K562 (cell line): ENCODE measurements around the gene NAGLU. TPM values are rescaled to one million over a fixed set of nuclear protein-coding genes. Genes with fewer than 3 reads are reported as not detected.

Source experiments
- BCL6 ChIP-seq: fragments of 250-450 bp; sonication (Bioruptor Pico); IDR thresholded peaks from 2 replicates; pipeline ENCODE4 v1.4.0; 2020
- GATAD2B ChIP-seq: fragments of 450-650 bp; IDR thresholded peaks from 2 replicates; pipeline ENCODE4 v1.6.1; 2017; ENCODE audit warnings: mild to moderate bottlenecking, borderline replicate concordance
- GTF2E2 ChIP-seq: fragments of 200-800 bp; sonication (Bioruptor generic); IDR thresholded peaks from 2 replicates; pipeline ENCODE4 v1.6.1; 2016; ENCODE audit warnings: missing genetic modification characterization, missing compliant biosample characterization
- MCM7 ChIP-seq, 2 experiments: fragments of 450-650 bp; IDR thresholded peaks; 2 replicates each; pipeline ENCODE4 v1.6.1; 2016 to 2018
- NCOA1 ChIP-seq: fragments of 450-650 bp; IDR thresholded peaks from 2 replicates; pipeline ENCODE4 v1.6.1; 2016; ENCODE audit warnings: low read depth
- PPARD ChIP-seq: fragments of 250-450 bp; sonication (Bioruptor Pico); IDR thresholded peaks from 2 replicates; pipeline ENCODE4 v1.8.0; 2022; ENCODE audit warnings: inconsistent platforms, mild to moderate bottlenecking, moderate library complexity
- RBM25 ChIP-seq: fragments of 200-400 bp; formaldehyde crosslinking; IDR thresholded peaks from 2 replicates; pipeline ENCODE4 v1.6.1; 2018; ENCODE audit warnings: low read length, low read depth, moderate library complexity; ENCODE audit not compliant: severe bottlenecking
- RBM39 ChIP-seq: fragments of 200-400 bp; formaldehyde crosslinking; optimal IDR thresholded peaks from 2 replicates; pipeline ENCODE3; 2018; ENCODE audit warnings: low read depth, low read length
- RFX5 ChIP-seq: IDR thresholded peaks from 2 replicates; pipeline ENCODE4 v1.6.1; 2011; ENCODE audit warnings: low read depth, mild to moderate bottlenecking, improper control_type of control experiment, low read length
- SIN3B ChIP-seq: fragments of 450-650 bp; IDR thresholded peaks from 2 replicates; pipeline ENCODE4 v1.6.1; 2017; ENCODE audit warnings: low read depth, mild to moderate bottlenecking, moderate library complexity
- SLC30A9 ChIP-seq: fragments of 250-450 bp; sonication (Bioruptor Pico); IDR thresholded peaks from 2 replicates; pipeline ENCODE4 v1.8.0; 2022; ENCODE audit warnings: mild to moderate bottlenecking, moderate library complexity
- SNRNP70 ChIP-seq: fragments of 200-400 bp; formaldehyde crosslinking; optimal IDR thresholded peaks from 2 replicates; pipeline ENCODE3; 2017; ENCODE audit warnings: low read depth, low read length
- STAG1 ChIP-seq: sonication (generic); formaldehyde crosslinking; IDR thresholded peaks from 2 replicates; pipeline ENCODE4 v1.5.0; 2020; ENCODE audit warnings: missing genetic modification reagents, borderline replicate concordance
- TAF1 ChIP-seq: IDR thresholded peaks from 2 replicates; pipeline ENCODE4 v1.6.1; 2011; ENCODE audit warnings: mild to moderate bottlenecking, low read length, moderate library complexity; ENCODE audit not compliant: insufficient read depth, control insufficient read depth, severe bottlenecking; ENCODE audit errors: extremely low read depth
- TBP ChIP-seq: optimal IDR thresholded peaks from 2 replicates; pipeline ENCODE3; 2011; ENCODE audit warnings: low read depth, low read length, improper control_type of control experiment
- TRIM28 ChIP-seq: fragments of 450-650 bp; IDR thresholded peaks from 2 replicates; pipeline ENCODE4 v1.6.1; 2017
- ZFP1 ChIP-seq: fragments of 450-650 bp; formaldehyde crosslinking; IDR thresholded peaks from 2 replicates; pipeline ENCODE4 v1.4.0; 2020; ENCODE audit warnings: mild to moderate bottlenecking, mixed read lengths
- ZNF217 ChIP-seq: sonication (generic); formaldehyde crosslinking; IDR thresholded peaks from 2 replicates; pipeline ENCODE4 v1.8.0; 2022; ENCODE audit warnings: mild to moderate bottlenecking, missing genetic modification reagents
- ZNF384 ChIP-seq: IDR thresholded peaks from 2 replicates; pipeline ENCODE4 v1.6.1; 2012; ENCODE audit warnings: low read depth, low read length, improper control_type of control experiment
- ZNF436 ChIP-seq: fragments of 250-450, 450-650 bp; sonication (Bioruptor Pico); formaldehyde crosslinking; IDR thresholded peaks from 2 replicates; pipeline ENCODE4 v1.7.0; 2020; ENCODE audit warnings: mild to moderate bottlenecking
- polyA plus RNA-seq, 8 experiments: library from polyadenylated mRNA; depleted of rRNA in 4 of 8; stranded (reverse) in 5 of 8; unstranded in 3 of 8; fragments of >200 nt; fragmentation: Nextera tagmentation in 2 of 8; fragmentation: Illumina TruSeq in 1 of 8; extraction: Ambion mirVana in 2 of 8; extraction: Trizol in 1 of 8; gene quantifications; 2 replicates each; pipeline versions ENCODE4 v1.2.1 to v1.2.3, GENCODE V29; 2011 to 2014; ENCODE audit warnings: inconsistent platforms in 1 of 8, missing spikeins in 1 of 8
- total RNA-seq, 7 experiments: library from RNA; depleted of rRNA in 6 of 7; stranded (reverse); fragments of >200 nt in 6 of 7; fragmentation: Illumina TruSeq in 2 of 7; extraction: Trizol in 2 of 7; gene quantifications; 2 replicates each; pipeline versions ENCODE4 v1.2.1 to v1.2.3, GENCODE V29; 2011 to 2021; ENCODE audit warnings: low replicate concordance in 1 of 7
- TF ChIP-seq, protein P1 (sequence below): fragments of 250-450 bp; sonication (Bioruptor Pico); IDR thresholded peaks from 2 replicates; pipeline ENCODE4 v1.9.0; 2021; ENCODE audit warnings: mild to moderate bottlenecking
- TF ChIP-seq, protein P2 (sequence below): fragments of 250-450 bp; sonication (Bioruptor Pico); IDR thresholded peaks from 2 replicates; pipeline ENCODE4 v1.5.0; 2021; ENCODE audit warnings: mild to moderate bottlenecking, borderline replicate concordance
- TF ChIP-seq, protein P3 (sequence below): sonication (generic); formaldehyde crosslinking; IDR thresholded peaks from 2 replicates; pipeline ENCODE4 v1.9.0; 2022; ENCODE audit warnings: mild to moderate bottlenecking, missing genetic modification reagents
- TF ChIP-seq, protein P4 (sequence below): fragments of 450-650 bp; conservative IDR thresholded peaks from 2 replicates; pipeline ENCODE4 v1.6.1; 2016; ENCODE audit warnings: missing genetic modification characterization, low read depth, mild to moderate bottlenecking, control low read depth, missing compliant biosample characterization

NAGLU gene
- total and polyA plus RNA-seq, 9 of the 15 experiments (the other 6 are each of a cell fraction or from before 2014, with no cell fraction given) = 0.04 to 21.5 (median 8.5) TPM

DNA sequence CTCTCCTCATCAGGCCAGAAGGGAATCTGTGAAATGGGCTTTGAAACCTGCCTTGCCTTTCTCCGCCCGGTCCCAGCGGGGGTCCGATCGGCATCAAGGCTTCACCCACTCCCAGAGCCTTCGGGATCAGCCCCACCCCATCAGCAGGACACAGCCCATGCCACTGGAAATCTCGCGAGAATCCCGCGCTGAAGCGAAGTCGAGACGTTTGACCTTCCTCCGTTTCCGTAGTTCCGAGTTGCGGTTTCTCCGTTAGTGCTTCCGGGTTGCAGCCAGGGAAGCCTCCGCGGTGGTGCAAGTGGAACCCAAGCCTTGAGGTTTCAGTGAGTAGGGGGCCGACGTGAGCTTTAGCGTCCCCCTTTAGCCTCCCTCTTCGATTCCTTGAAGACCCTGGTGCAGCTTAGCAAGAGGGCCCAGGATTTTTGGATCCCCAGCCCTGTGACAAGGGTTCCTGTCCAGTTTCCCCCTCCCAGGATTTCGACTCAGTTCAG lies 25.9 kb downstream of the NAGLU start, which contains the start of gene COASY (continued):
- TF ChIP-seq MCM7 (IDR thresholded peaks at IDR 0.05) = no peak
- TF ChIP-seq SIN3B = peak; percentile 92
- TF ChIP-seq ZFP1 (CRISPR knock-in tag) = no peak
- TF ChIP-seq TRIM28 = 0 out of 2 replicates have a peak, but pooled peaks have one; percentile 2
- no peak for TF ChIP-seq ZNF436 (CRISPR knock-in tag)
- no peak for TF ChIP-seq SNRNP70
- no peak for TF ChIP-seq ZNF384
- TF ChIP-seq, protein P1, sequence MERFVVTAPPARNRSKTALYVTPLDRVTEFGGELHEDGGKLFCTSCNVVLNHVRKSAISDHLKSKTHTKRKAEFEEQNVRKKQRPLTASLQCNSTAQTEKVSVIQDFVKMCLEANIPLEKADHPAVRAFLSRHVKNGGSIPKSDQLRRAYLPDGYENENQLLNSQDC (CRISPR knock-in tag) = no peak
- peak; percentile 4 for TF ChIP-seq RBM25
- no peak for TF ChIP-seq SLC30A9 (CRISPR knock-in tag)
- no peak for TF ChIP-seq RFX5
- TF ChIP-seq BCL6 (CRISPR knock-in tag) = no peak
- no peak for TF ChIP-seq STAG1 (CRISPR knock-in tag)
- no peak for TF ChIP-seq PPARD
- TF ChIP-seq GTF2E2 (tag) = no peak
- no peak for TF ChIP-seq GATAD2B
- no peak for TF ChIP-seq RBM39
- TF ChIP-seq, protein P2, sequence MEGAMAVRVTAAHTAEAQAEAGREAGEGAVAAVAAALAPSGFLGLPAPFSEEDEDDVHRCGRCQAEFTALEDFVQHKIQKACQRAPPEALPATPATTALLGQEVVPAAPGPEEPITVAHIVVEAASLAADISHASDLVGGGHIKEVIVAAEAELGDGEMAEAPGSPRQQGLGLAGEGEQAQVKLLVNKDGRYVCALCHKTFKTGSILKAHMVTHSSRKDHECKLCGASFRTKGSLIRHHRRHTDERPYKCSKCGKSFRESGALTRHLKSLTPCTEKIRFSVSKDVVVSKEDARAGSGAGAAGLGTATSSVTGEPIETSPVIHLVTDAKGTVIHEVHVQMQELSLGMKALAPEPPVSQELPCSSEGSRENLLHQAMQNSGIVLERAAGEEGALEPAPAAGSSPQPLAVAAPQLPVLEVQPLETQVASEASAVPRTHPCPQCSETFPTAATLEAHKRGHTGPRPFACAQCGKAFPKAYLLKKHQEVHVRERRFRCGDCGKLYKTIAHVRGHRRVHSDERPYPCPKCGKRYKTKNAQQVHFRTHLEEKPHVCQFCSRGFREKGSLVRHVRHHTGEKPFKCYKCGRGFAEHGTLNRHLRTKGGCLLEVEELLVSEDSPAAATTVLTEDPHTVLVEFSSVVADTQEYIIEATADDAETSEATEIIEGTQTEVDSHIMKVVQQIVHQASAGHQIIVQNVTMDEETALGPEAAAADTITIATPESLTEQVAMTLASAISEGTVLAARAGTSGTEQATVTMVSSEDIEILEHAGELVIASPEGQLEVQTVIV (CRISPR knock-in tag) = no peak
- no peak for TF ChIP-seq ZNF217 (CRISPR knock-in tag)
- TF ChIP-seq, protein P3, sequence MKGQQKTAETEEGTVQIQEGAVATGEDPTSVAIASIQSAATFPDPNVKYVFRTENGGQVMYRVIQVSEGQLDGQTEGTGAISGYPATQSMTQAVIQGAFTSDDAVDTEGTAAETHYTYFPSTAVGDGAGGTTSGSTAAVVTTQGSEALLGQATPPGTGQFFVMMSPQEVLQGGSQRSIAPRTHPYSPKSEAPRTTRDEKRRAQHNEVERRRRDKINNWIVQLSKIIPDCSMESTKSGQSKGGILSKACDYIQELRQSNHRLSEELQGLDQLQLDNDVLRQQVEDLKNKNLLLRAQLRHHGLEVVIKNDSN = no peak
- peak; percentile 65 for TF ChIP-seq TBP
- TF ChIP-seq NCOA1 = no peak; the same call in 1 of the 2 replicates
- TF ChIP-seq, protein P4, sequence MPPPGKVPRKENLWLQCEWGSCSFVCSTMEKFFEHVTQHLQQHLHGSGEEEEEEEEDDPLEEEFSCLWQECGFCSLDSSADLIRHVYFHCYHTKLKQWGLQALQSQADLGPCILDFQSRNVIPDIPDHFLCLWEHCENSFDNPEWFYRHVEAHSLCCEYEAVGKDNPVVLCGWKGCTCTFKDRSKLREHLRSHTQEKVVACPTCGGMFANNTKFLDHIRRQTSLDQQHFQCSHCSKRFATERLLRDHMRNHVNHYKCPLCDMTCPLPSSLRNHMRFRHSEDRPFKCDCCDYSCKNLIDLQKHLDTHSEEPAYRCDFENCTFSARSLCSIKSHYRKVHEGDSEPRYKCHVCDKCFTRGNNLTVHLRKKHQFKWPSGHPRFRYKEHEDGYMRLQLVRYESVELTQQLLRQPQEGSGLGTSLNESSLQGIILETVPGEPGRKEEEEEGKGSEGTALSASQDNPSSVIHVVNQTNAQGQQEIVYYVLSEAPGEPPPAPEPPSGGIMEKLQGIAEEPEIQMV (tag) = no peak
- peak; percentile 90 for TF ChIP-seq TAF1
